Lung microvascular endothelial cell (primary cell): Measurements from ENCODE around the gene SVIL. TPM values are rescaled to one million over a fixed set of nuclear protein-coding genes. Genes with fewer than 3 reads are reported as not detected.
"Not testable (repeated sequence)": the region's sequence is repeated elsewhere in the genome, so short reads cannot be mapped to it uniquely, and the experiment has no call there.

Experiments
- DNase-seq, 2 donors: peaks; one replicate each; pipeline versions ENCODE4 v3.0.0 to v3.0.0-alpha.2; 2010; ENCODE audit warnings: low read depth in 2 of 2
- total RNA-seq: library from RNA; depleted of rRNA; stranded (reverse); fragments of >200 nt; gene quantifications from 2 replicates; pipeline ENCODE4 v1.2.1, GENCODE V29; 2014

The SVIL gene
- total RNA-seq, 1 donor from 2014 or later = 56.2 TPM

- DNase-seq = no peak
Measured at GRCh38 chr10:29622382-29622922, 12.3 kb downstream of the SVIL start.

DNA sequence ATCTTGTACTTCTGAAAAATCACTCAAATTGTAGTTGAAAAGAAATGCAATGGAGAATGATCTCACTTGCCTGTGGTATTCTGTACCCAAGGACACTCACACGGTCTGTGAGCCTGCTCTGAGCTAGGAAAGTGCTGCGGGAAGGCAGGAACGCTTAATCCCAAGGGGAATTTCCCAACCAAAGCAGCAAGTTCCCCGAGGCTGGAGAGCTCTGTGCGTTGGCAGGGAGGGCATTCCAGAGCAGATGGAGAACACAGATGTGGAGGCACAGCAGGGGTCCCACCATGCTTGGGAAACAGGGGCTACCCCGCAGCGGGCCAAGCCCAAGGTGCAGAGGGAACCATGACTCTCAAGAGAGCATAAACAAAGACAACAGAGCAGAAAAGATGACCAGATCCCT lies 13.6 kb downstream of the SVIL start:
- DNase-seq = no peak

- DNase-seq = no peak
Measured at GRCh38 chr10:29620112-29620690, 14.6 kb downstream of the SVIL start.

DNA sequence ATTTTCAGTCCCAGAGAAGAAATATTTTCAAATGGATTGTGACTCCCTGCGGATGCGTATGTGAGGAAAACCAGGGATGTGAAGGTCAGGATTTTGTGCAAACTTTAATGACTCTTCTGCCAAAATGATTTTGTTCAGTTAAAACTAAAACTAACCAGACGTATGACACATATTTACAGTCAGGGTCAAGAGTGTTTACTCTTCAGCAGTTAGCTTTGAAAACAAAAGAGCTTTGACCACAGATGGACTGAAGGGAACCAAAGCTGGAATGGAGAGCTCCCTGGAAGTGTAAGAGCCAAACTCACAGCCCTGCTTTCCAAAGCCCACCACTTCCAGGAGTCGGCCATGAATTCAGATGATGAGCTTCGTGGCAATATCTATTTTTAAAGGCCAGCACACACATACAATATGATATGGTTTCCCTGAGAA lies 15.5 kb downstream of the SVIL start:
- DNase-seq = peak in 1 of 2 donors; percentile 25

GRCh38 chr10:29618341-29619171 lies 16.2 kb downstream of the SVIL start:
- DNase-seq = no peak

GRCh38 chr10:29617880-29618340 lies 16.9 kb downstream of the SVIL start:
- no peak for DNase-seq

DNA sequence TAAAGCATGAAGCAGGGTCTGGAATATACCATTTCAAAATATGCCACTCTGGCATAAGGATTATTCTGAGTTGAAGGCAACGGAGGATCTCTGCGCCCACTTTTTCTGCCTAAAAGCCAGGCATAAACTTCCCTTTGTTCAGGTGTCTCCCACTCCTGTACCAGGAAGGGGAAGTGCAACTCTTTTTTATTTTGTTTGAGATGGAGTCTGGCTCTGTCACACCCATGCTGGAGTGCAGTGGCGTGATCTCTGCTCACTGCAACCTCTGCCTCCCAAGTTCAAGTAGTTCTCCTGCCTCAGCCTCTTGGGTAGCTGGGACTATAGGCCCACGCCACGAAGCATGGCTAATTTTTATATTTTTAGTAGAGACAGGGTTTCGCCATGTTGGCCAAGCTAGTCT lies 18.2 kb downstream of the SVIL start:
- DNase-seq = no peak

GRCh38 chr10:29615195-29615594 lies 19.6 kb downstream of the SVIL start:
- DNase-seq = no peak

DNA sequence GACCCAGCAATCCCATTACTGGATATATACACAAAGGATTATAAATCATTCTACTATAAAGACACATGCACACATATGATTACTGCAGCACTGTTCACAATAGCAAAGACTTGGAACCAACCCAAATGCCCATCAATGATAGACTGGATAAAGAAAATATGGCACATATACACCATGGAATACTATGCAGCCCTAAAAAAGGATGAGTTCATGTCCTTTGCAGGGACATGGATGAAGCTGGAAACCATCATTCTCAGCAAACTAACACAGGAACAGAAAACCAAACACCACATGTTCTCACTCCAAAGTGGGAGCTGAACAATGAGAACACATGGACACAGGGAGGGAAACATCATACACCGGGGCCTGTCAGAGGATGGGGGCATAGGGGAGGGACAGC lies 20.5 kb downstream of the SVIL start:
- not testable (repeated sequence) for DNase-seq

DNA sequence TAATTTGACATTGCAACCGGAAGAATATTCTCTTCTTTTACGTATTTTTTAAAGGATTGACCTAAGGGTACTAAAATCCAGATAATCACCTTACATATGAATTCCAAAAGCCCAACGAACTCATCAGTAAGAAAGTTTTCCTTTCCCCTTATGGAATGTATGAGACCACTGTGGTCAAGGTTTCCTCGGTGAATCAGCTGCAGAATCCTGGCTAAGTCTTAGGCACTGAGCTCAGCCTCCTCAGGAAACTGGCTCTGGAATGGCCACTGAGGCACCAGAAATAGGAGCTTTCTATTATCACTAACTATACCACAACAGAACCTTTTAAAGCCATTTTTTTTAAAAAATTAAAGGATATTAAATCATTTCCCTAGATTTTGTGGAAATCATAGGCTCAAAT lies 21.0 kb downstream of the SVIL start:
- DNase-seq = no peak

DNA sequence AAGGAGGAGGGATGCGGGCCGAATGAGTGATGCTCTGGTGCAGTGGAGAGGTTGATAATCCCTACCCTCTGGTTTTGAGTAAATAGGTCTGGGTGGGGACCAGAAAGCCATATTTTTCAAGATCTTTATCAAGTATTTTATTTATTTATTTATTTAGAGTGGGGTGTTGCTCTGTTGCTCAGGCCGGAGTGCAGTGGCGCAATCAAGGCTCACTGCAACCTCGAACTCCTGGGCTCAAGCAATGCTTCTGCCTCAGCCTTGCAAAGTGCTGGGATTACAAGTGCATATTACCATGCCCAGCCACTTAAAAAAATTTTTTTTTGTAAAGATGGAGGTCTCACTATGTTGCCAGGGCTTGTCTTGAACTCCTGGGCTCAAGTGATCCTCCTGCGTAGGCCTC lies 21.6 kb downstream of the SVIL start:
- no peak for DNase-seq

DNA sequence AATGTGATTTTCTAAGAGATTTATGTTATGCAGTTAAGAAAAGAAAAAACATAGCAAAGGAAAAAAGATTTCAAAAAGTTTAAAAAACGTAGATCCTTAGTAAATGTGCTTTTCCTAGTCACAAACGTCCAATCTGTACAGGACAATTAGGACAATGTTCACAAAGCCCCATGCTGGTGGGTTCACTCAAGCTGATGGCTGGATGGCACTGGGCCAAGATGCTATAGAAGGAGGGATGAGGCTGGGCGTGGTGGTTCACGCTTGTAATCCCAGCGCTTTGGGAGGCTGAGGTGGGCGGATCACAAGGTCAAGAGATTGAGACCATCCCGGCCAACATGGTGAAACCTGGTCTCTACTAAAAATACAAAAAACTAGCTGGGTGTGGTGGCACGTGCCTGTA lies 22.1 kb downstream of the SVIL start:
- no peak for DNase-seq

DNA sequence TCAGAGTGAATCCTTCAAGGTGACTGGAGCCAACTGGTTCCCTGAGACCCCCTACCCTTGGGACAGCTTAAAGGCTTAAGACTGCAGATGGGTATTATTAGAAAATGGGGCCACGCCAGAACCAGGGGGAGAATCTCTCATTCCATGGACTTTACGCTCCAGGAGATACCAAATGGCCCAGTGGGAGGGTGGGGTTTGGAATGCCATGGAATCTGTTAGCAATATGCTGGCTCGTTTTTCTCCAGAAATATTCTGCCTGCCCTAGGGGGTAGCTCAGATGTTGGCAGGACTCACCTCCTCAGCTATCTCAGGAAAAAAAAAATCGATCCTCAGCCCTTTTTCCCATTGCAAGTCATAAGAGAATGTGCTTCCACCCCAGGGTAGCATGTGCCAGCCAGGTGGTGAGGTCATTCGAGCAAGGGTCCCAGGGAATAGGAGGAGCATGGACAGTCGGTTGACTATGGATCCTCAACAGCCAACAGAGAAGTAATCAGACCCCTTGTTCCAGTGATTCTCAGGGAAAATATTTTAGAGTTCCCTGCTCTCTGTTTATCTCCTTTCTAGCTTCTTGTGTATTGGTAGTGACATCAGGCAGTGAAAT lies 22.9 kb downstream of the SVIL start:
- DNase-seq = no peak

DNA sequence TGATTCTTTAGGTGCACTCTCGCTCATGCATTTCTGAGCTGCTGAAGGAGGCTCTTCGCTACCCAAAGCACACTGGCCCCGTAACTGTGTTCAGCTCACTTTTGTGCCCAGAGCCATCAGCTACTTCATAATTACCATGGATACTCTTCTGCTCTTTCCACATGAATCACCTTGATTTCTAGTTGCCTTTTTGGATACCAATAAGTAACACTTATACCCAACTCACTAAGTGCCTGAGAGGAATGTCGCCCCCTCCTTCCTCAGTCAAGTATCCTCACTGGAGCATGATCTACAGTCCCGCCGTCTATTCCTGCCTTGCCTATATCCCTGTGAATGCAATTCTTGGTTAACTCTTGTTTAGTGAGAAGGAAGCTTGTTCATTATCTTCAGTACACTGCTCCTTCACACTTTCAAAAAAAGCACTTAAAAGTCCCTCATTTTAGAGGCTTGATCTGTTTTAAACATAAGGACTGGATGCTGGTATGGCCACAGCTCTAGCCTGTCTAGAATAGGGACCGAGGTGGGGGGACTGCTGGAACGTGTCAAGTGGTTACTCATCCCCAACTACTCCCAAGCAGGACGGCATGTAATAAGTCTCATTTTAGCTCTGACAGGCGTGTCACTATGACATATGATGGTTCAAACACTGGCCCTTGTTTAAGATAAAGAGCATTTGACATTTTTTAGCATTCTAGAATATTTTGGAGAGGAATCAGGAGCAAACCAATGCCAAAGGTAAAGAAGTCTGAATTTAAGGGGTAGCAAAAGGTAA lies 23.7 kb downstream of the SVIL start:
- no peak for DNase-seq

DNA sequence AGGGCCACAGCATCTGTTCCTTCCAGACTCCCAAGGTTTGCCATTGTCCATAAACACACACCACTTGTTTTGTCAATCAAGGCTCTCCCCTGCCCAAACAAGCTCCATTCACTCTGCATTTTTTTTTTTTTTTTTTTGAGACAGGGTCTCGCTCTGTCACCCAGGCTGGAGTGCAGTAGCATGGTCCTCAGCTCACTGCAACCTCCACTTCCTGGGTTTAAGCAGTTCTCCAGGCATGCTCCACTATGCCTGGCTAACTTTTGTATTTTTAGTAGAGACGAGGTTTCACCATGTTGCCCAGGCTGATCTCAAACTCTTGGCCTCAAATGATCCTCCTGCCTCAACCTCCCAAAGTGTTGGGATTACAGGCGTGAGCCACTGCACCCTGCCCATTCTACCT lies 24.4 kb downstream of the SVIL start:
- DNase-seq = not testable (repeated sequence)

- no peak for DNase-seq
Measured at GRCh38 chr10:29609696-29610095, 25.1 kb downstream of the SVIL start.

GRCh38 chr10:29608476-29609301 lies 26.1 kb downstream of the SVIL start:
- no peak for DNase-seq

- no peak for DNase-seq
Measured at GRCh38 chr10:29608062-29608461, 26.7 kb downstream of the SVIL start.

DNA sequence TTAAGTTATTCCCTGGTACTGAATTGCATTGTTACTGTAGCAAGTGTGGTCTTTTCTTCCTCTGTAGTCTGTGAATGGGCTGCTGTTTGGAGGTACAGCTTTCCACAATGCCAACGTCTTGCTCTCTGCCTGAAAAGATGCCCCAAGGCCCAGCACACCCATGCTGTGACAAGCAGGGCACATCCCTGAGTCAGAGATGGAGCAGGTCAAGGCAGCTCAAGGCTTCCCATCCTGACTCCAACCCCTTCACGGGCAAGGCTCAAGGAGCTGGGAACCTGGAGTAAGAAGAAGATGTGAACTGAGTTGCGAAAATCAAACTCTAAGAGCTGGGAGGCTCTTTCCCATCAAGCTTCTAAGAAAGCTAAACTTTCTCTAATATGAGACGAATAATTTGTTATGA lies 27.2 kb downstream of the SVIL start:
- DNase-seq = no peak

DNA sequence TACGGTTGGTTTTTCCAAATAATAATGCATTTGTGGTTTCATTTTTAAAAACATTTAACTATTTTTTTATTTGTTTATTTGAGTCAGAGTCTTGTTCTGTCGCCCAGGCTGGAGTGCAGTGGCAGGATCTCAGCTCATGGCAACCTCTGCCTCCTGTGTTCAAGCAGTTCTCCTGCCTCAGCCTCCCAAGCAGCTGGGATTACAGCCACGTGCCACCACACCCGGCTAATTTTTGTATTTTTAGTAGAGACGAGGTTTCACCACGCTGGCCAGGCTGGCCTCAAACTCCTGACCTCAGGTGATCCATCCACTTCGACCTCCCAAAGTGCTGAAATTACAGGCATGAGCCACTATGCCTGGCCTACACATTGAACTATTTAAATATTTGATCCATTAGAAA lies 28.1 kb downstream of the SVIL start:
- DNase-seq = not testable (repeated sequence)
